AG10803 (cell line): ENCODE measurements around the gene RARA.
"Not testable (repeated sequence)": the region's sequence is repeated elsewhere in the genome, so short reads cannot be mapped to it uniquely, and the experiment has no call there.

Source experiments
- DNase-seq: peaks from one replicate; pipeline ENCODE4 v3.0.0; 2010; ENCODE audit warnings: low read depth
- H3K4me3 ChIP-seq: 2 replicates; pipeline ENCODE4 v1.5.1; 2011; ENCODE audit warnings: mild to moderate bottlenecking, low read length, control low read depth
- TF ChIP-seq, protein P1 (sequence below): conservative IDR thresholded peaks from 2 replicates; pipeline ENCODE4 v1.5.1; 2011; ENCODE audit warnings: mild to moderate bottlenecking, low read length, control low read depth, inconsistent platforms

The RARA gene

DNA sequence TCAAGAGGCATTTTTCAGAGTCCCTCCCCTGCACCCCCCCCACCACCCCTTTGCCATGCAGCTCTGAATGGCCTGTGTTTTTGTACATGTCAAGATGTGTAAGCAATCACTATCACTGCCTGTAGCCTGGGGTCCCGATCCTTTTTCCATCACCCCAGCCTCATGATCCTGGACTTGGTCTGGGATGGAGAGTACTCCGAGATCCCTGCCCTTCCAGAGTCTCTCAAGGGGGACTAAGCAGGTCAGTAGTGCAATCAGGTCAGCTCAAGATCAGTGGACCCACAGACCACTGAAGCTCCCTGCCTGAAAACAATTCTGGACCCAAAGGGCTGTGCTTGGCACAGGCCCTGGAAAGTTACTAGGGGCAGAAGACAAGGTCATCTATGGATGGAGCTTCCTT is 63.1 kb downstream of the RARA start:
- TF ChIP-seq, protein P1, sequence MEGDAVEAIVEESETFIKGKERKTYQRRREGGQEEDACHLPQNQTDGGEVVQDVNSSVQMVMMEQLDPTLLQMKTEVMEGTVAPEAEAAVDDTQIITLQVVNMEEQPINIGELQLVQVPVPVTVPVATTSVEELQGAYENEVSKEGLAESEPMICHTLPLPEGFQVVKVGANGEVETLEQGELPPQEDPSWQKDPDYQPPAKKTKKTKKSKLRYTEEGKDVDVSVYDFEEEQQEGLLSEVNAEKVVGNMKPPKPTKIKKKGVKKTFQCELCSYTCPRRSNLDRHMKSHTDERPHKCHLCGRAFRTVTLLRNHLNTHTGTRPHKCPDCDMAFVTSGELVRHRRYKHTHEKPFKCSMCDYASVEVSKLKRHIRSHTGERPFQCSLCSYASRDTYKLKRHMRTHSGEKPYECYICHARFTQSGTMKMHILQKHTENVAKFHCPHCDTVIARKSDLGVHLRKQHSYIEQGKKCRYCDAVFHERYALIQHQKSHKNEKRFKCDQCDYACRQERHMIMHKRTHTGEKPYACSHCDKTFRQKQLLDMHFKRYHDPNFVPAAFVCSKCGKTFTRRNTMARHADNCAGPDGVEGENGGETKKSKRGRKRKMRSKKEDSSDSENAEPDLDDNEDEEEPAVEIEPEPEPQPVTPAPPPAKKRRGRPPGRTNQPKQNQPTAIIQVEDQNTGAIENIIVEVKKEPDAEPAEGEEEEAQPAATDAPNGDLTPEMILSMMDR, result no peak
- no peak for DNase-seq
- H3K4me3 ChIP-seq, result no peak overlapping the region

DNA sequence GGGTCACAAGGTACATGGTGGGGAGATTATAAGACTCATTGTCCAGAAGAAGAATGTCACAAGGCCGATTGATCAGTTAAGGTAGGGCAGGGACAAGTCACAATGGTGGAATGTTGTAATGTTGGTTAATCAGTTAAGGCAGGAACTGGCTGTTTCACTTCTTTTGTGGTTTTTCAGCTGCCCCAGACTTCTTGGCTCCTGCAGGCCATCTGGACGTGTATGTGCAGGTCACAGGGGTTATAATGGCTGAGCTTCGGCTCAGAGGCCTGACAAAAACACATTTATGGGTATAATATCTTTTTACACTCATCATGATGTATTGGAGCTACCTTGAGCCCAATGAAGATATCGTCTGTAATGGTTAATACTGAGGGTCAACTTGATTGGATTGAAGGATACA is 63.7 kb downstream of the RARA start:
- DNase-seq, H3K4me3 ChIP-seq: not testable (repeated sequence)

DNA sequence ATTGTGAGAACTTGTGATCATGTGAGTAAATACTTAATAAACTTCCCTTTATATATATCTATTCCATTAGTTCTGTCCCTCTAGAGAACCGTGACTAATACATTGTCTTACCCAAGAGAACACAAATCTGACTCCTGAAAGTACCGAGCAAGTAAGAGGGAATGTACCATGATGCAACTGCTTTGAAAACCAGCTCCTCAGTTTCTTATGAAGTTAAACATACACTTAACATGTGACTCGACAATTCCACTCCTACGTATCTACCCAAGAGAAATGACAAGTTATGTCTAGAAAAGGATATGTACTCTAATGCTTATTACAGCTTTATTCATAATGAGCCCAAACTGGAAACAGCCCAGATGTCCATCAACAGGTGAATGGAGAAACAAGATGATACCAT is 64.3 kb downstream of the RARA start:
- TF ChIP-seq, protein P1, result no peak
- no peak overlapping the region for H3K4me3 ChIP-seq
- peak; percentile 80 for DNase-seq

GRCh38 chr17:40373999-40374398 is 65.0 kb downstream of the RARA start:
- TF ChIP-seq, protein P1, result no peak
- H3K4me3 ChIP-seq, result no peak overlapping the region
- no peak for DNase-seq

- DNase-seq, result no peak
- TF ChIP-seq, protein P1, result no peak
- no peak overlapping the region for H3K4me3 ChIP-seq
Observed at GRCh38 chr17:40374821-40375498, 66.0 kb downstream of the RARA start.

GRCh38 chr17:40375786-40376185 is 66.8 kb downstream of the RARA start:
- H3K4me3 ChIP-seq, DNase-seq: not testable (repeated sequence)

DNA sequence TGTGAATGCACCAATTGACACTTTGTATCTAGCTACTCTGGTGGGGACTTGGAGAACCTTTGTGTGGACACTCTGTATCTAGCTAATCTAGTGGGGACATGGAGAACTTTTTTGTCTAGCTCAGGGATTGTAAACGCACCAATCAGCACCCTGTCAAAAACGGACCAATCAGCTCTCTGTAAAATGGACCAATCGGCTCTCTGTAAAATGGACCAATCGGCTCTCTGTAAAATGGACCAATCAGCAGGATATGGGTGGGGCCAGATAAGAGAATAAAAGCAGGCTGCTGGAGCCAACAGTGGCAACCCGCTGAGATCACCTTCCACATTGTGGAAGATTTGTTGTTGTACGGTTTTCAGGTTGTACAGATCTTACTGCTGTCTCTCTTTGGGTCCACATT is 67.6 kb downstream of the RARA start:
- H3K4me3 ChIP-seq, DNase-seq: not testable (repeated sequence)

DNA sequence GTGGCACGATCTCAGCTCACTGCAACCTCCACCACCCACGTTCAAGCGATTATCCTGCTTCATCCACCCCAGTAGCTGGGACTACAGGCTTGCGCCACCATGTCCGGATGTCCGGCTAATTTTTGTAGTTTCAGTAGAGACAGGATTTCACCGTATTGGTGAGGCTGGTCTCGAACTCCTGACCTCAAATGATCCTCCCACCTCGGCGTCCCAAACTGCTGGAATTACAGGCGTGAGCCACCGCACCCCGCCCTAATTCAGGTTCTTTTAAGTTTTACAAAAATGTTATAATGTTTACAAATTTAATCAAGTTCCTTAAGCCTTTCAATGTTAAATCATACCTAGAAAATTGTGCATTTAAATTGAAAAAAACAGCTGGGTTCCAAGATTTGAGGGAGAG is 68.9 kb downstream of the RARA start:
- DNase-seq, result no peak
- TF ChIP-seq, protein P1, result no peak

DNA sequence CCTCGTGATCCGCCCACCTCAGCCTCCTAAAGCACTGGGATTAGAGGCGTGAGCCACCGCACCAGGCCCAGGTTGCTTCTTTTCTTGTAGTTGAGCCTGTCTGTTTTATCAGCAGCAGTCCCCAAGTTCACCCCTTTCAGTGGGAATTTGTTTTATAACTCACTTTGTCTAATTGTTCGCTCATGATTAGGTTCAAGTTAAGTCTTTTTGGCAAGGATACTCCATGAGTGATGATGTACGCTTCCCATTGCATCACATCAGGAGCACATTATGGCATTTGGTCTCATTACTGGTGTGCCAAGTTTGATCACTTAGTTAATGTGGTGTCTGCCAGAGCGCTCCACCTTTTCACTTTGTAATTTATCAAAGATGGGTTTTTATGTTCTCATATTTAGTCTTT is 70.0 kb downstream of the RARA start:
- no peak overlapping the region for H3K4me3 ChIP-seq
- TF ChIP-seq, protein P1, result no peak

More for the DNA sequence above, 68.9 kb downstream of the RARA start:
- H3K4me3 ChIP-seq, result no peak overlapping the region

More for the DNA sequence above, 70.0 kb downstream of the RARA start:
- DNase-seq, result peak; percentile 12
